GM18511 (cell line): ENCODE measurements around the gene SCYGR1.
"Not testable (repeated sequence)": the region's sequence is repeated elsewhere in the genome, so short reads cannot be mapped to it uniquely, and the experiment has no call there.

Source experiments
- ATAC-seq: cut with Tn5 transposase; IDR thresholded peaks from one replicate; pipeline ENCODE4 v1.9.1; 2021; ENCODE audit warnings: mild to moderate bottlenecking, moderate library complexity; ENCODE audit not compliant: unreplicated experiment

Gene SCYGR1

DNA sequence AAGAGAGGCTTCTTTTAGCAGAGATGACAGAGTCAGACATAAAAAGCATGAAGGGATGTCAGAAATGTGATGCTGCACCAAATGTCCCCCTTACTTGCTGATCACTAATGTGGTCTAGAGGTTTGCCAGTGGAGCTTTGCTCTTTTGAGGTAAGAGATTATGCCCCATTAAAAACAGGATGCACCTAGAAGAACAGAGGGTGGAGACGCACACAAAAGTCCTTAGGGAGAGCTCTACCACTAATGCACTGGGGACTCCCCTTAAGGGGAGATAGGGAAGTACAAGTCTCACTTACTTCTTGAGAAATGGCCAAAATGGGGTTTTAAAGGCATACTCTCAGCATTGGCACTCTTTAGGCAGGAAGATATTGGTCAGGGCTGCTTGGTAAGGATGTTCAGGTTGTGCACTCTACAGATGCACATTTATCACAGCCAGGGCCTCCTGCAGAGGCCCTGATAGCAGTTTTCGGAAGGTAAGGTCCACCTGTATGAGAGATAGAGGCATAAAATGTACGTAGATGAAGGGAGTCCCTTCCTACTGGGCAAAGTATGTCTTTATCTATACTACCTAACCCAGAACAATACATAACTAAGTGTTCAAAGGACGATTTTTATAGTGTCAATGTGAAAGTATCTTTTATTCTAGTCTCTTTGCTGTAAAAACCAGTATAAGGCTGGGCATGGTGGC, 17.0 kb upstream of the SCYGR1 start:
- peak; percentile 33 for ATAC-seq

DNA sequence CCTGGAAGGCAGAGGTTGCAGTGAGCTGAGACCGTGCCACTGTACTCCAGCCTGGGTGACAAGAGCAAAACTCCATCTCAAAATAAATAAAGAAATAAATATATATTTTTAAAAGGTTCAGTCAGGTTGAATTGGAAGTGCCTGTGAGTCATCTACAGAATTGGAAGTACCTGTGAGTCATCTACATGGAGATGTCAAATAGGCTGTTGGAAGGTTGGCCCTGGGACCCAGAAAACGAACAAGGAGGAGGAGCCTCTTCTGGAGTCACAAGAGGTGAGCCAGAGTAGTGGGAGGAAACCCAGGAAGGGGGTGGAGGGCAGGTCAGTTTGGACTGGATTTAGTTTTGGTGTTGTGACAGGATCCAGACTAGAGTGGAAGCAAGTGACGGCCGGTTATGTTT, 15.2 kb upstream of the SCYGR1 start:
- ATAC-seq: no peak

DNA sequence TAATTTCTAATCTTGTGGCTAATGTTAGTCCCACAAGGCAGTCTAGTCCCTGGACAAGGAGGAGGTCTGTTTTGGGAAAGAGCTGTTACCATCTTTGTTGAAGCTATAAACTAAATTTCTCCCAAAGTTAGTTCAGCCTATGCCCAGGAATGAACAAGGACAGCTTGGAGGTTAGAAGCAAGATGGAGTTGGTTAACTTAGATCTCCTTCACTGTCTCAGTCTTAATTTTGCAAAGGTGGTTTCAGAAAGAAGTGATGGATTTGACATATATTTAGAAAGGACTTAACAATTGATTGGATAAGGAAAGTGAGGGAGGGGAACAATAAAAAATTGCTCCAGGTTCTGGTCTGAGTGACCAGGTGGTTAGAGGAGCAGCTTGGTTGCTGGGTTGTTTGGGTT, 14.6 kb upstream of the SCYGR1 start:
- no peak for ATAC-seq

DNA sequence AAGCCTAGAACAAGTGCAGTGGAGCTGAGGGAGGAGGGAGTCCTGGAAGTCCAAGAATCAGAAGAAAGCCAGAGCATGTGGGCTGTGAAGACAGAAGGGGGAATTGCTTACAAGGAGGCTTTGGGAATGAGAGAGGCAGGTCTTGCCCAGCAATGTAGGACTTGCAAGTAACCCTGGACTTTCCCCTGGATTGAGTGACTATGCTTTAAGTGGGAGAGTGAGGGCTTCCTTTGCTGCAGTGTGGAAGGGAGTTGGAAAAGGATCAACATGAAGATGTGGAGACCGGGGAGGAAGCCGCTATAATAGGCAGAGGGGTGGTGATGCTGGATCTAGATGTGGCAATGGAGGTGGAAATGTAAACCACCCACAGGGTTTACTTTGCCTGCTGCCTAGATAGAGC, 13.8 kb upstream of the SCYGR1 start:
- ATAC-seq: no peak

DNA sequence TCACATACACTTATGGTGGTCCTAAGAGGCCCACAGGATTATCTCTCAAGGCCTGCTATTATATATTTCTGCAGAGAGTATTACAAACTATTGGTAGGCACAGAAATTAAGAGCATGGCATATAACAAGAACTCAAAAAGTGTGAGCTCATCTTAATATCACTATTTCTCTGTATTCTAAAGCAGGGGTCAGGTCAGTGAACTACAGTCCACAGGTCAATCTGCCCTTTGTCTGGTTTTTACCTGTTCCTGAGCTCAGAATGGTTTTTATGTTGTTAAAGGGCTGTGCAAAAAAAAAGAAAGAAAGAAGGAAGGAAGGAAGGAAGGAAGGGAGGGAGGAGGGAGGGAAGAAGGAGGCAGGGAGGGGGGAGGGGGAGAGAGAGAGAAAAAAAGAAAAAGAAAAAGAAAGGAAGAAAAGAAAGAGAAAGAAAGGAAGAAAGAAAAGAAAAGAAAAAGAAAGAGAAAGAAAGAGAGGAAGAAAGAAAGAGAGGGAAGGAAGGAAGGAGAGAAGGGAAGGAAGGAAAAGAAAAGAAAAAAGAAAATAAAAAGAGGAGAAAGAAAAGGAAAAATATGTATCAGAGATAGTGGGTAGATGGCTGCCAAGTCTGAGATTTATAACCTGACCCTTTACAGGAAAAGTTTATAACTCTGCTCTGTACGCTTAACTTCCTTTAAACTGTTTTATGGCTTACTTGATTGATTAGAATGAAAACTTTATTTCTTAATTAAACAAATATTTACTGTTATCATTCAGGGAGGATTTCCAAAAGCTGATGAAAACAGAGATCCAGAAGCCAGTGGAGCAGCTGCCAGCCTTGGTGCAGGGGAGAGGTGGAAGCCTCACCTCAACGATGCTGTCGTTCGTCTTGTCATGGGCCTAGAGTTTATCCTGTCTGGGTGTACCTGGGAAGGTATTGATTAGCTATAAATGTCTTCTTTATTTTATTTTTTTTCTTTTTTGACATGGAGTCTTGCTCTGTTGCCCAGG, 11.2 kb upstream of the SCYGR1 start:
- ATAC-seq: no peak

DNA sequence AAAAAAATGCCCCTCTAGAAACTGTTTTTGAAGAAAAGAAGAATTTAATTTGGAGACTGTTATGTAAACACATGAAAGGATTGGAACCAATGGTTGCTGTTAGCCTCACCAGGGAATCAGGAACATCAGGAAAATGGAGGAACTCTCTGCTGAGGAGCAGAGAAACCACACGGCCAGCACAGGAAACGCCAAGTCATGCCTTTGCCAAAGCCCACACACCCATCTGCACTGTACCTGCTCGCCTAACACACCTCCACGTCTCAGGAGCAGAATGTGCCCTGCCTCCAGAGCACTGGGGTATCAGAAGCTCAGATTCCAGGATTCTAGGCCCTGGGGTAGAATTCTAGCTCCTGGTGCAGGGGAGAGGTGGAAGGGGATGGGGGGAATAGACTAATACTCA, 9.8 kb upstream of the SCYGR1 start:
- ATAC-seq: no peak

DNA sequence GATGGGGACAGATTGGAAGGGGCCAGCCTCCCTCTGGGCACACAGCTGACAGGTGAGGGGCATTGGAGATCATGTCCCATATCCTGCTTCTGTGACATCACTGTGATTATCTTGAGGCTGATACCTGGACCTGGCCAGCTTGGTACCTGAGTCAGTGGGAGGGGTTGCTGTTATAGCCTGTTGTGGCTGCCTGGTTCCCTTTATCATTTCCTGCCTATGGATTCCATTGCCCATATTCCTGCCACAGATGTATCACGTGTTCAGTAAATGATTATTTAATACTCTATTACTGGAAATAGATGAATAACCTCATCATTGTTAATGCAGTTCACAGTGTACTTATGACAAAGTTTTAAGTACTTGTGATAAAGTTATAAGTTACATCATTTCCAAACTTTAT, 7.8 kb upstream of the SCYGR1 start:
- no peak for ATAC-seq

DNA sequence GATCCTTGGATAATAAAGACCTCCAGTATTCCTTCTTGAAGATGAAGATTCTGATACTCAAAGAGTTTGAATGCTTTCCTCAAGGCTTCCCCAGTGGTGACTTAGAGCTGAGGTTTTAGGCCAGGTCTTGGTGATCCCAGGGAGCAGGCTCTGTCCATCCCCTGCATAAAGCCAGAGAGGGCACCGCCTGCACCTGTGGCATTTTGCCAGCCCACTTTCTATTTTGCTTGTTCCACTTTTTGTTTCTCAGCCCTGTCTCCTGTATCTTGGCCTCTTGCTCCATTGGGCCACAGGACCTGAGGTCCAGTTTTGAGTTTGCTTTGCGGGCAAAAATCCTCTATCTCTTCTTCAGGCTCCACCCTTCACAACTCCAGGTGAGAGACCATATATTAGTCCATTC, 6.7 kb upstream of the SCYGR1 start:
- ATAC-seq: no peak

DNA sequence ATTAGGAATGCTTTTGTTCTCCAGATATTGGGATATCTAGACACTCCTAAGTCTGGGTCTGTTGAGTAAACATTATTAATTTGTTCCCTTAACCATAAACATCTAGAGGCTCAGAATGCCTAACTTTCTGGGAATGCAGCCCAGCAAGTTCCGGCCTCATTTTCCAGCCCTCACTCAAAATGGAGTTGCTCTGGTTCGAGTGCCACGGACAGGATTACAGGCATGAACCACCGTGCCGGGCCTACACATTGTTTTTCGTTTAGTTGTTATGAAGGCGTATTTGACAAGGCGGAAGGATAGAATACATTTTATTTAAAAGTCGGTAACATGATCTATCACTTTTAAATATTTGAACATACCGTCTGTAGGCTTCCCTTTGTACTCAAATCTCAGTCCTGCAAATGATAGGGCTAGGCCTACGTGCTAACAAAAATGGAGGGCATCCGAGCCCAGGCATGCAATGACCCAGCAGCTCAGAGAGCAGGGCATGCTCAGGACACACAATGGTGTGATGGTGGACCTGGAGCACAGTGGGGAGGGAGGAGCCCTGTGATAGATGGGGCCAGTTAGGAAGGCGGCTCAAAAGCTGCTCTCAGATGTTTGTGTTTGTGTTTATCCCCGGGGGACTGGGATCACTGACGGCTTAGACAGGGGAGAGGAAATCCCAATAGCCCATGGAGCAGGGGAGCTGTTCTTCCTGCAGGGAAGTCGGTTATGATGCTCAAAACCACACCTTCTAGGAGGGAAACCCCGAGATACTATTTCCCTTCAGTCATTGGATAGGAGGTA, 2.9 kb upstream of the SCYGR1 start:
- ATAC-seq: no peak

DNA sequence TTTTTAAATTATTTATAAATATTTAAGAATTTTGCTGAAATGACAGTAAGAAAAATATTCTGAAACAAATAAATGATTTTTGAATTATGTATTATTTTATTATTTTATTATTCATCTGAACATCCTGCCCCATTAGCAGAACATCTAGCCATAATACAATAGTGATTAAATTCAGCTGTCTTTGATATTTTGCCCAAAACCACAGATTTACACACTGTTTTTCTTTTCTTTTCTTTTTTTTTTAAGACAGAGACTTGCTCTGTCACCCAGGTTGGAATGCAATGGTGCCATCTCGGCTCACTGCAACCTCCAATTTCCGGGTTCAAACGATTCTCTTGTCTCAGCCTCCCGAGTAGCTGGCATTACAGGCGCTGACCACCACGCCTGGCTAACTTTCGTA, 1.9 kb upstream of the SCYGR1 start:
- no peak for ATAC-seq

DNA sequence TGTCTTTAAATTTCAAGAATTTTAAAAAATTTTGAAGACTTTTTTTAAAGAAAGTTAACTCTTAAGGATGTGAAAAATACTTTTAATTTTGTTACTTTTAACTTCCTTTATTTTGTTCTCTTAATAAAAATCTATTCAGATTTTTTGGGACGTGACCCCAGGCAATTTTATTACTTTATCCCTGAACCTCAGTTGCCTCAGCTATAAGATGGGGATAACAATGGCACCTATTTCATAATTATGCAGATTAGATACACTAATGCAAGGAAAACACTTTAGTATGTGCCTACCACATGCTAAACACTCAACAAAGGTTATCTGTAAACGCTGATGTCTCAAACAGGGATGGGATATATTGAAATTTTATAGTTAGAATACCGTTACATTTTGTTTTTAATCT, 1.5 kb upstream of the SCYGR1 start:
- no peak for ATAC-seq

DNA sequence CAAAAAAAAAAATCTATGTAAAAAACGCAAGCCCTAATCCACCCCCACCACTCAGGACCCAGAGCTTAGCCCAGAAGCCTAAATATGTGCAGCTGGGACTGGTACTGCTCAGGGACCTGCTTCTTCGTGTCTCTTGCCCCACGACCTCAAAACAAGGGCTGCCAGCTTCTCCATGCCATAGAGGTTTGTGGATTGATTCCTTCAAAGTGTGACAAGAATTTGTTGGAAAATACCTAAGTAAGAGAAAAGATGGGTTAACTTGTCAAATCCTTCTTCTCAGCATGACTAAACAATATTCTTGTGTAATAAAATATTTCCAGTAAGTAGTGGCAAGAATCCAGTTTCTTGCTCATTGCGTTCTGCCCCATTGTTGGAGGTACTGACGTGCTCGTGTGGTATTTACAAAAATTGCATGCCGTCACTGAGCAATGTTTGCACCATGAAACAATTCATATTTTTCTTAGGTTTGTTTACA, 825 bp upstream of the SCYGR1 start:
- no peak for ATAC-seq

DNA sequence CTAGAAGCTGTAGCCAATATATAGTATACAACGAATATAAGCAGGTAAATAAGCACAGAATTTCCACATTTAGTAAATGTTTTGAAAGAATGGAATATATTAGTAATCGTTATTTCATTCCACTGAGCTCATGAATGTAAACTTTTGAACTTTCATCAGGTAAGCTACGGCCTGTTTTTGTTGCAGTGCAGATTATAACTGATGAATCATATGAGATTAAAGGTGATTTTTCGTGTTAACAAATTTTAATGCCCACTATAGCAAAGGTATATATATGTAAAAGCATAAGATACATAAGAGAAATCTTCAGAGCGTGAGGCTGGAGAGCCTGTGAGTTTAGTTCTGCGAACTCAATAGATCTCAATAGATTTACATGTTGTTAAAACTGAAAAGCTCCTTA, 1.1 kb downstream of the SCYGR1 start:
- ATAC-seq: no peak

DNA sequence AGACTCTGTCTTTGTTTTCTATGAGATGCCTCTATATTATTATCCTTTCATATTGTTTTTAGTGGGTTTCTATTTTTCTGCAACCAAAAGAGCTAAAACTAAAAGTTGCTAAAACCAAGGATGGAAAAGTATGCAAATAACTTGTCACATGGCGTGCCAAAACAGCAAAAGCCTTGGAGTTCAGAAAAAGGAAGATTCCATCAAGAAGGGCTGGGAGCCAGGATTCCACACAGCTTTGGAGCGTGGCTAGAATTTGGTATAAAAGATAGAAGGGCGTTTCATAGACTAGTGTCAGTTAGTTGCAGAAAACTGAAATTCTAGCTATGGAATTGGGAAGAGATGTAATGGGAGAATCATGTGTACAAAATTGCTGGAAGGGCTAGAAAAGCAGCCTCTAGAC, 4.1 kb downstream of the SCYGR1 start:
- ATAC-seq: no peak

DNA sequence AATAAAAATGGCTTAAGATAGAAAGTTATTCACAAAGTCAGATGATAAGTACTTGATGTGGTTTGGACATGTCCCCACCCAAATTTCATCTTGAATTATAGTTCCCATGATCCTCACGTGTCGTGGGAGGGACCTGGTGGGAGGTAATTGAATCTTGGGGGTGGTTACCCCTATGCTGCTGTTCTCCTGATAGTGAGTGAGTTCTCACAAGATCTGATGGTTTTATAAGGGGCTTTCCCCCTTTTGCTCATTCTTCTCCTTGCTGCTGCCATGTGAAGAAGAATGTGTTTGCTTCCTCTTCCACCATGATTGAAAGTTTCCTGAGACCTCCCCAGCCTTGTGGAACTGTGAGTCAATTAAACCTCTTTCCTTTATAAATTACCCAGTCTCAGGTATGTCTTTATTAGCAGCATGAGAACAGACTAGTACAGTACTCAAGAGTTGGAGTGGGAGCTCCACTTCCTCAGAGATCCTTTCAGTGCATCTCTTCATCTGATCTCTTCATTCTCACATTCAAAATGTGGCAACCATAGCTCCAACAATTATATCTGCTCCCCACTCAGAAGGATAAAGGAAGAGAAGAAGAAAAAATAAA, 5.4 kb downstream of the SCYGR1 start:
- not testable (repeated sequence) for ATAC-seq

DNA sequence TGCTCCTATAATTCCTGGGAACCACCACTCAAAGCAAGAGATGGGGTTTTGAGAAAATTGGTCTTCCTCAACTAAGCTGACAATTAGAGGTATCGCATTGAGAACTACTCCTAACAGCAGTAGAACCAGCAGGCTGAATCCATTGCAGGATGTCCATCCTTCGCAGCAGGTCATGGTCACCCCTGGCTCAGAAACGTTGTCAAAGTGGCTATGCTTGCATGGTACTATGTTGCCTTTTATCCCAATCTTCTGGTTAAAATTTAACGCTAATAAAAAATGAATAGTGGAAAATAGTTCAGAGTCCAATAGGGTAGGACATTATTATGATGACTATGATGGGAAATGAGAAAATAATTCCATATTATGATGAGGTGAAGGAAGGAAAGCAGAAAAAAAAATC, 8.7 kb downstream of the SCYGR1 start, which contains the start of gene TM4SF20:
Gene TM4SF20, minus strand, starts transcription at position 212 of the 400 bp plus-strand sequence. Its CDS starts 38 bp downstream, at position 174.
- ATAC-seq: no peak

DNA sequence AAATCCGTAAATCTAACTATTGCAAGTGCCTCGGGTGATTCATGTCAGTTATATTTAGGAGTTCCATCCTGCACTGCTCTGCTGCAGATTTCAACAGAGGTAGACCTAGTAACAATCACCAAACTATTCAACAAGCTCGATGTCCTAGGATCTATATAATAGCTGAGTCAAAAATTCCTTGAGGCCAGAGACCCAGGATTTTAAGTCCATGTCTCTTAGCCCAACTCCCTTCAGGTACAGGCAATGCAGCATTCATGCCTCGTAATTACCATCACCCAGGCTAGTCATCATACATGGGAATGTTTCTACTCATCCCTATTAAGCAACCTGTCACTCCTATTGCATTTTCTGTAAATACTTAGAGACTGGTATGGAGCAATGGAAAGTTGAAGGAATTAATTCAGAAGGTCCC, 9.4 kb downstream of the SCYGR1 start:
- no peak for ATAC-seq

DNA sequence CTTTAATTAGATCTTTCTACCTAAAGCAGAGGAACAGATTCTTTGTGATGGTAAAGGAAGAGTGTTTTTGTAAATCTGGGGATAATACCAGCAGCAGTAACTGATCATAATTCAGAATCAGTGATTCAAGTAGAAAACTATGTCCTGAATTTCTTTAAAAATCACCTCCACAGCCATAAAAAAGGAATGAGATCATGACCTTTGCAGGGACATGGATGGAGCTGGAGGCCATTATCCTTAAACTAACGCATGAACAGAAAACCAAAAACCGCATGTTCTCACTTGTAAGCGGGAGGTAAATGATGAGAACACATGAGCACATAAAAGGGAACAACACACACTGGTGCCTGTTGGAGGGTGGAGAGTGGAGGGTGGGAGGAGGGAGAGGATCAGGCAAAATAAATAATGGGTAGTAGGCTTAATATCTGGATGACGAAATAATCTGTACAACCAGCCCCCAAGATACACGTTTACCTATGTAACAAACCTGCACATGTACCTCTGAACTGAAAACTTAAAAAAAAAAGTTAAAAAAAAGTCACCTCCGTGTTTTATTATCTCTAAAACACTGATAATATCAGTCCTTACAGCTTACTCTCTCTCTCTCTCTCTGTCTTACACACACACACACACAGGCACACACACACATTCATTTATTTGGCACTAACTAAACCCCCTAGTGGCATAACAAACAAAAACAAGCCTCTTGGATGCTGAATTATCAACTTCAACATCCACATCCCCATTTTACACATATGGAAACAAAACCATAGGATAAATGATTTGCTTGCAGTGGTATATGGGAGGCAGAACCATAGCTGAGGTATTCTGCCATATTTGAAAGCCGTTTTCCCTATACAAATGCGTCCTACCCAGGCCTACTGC, 10.0 kb downstream of the SCYGR1 start:
- no peak for ATAC-seq

DNA sequence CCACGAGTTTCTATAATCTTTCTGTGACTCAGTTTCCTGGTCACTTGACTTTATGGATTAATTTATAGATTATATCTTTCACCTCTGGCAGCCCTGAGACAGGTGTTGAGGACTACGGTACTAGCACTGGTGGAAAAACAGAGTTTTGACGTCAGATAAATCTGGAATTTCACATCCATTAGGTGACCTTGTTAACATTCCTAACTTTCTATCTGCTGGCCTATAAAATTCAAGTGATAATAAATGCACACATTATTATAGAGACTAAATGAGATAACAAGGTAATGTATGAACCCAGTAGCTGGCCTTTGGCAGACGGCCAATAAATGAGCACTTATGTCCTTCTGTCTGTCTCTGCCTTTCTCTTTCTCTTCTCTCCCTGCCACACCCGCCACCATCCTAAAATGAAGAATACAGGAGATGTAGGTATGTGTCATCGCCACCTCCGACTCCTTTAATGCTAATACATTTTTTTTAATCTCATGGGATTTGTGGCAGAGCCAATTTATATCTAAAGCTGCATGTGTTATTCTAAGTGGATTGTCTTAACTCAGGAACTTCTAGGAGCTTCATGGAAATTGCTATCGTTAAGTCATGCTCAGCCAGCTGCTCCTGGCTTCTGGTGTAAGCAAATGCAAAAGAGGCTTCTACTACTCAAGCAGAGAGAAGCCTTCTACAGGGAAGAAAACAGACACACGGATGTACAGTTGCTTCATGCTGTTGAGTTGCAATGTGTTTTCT, 10.9 kb downstream of the SCYGR1 start:
- no peak for ATAC-seq
